ENCODE data around the gene UTP18.

- TF ChIP-seq CTCF (IDR thresholded peaks at IDR 0.05 in 2 of 3, conservative IDR thresholded peaks at IDR 0.05 in 1 of 3; ENCODE audit: insufficient read depth in 2 of 3, low read depth in 1 of 3, low read length in 3 of 3) (no peak), SMARCA4 (IDR thresholded peaks at IDR 0.05) (no peak), CGGBP1 (CRISPR knock-in tag; IDR thresholded peaks at IDR 0.05) (no peak)
Measured at GRCh38 chr17:51335883-51336822, 75.8 kb downstream of the UTP18 start.
